ENCODE data around the gene MUC22. TPM values are rescaled to one million over a fixed set of nuclear protein-coding genes. Genes with fewer than 3 reads are reported as not detected.
"Not testable (repeated sequence)": the region's sequence is repeated elsewhere in the genome, so short reads cannot be mapped to it uniquely, and the experiment has no call there.

The MUC22 gene
- total and polyA plus RNA-seq, 2 of the 4 experiments (the other 2 are of a cell fraction): 0.02 TPM; not detected in 1

DNA sequence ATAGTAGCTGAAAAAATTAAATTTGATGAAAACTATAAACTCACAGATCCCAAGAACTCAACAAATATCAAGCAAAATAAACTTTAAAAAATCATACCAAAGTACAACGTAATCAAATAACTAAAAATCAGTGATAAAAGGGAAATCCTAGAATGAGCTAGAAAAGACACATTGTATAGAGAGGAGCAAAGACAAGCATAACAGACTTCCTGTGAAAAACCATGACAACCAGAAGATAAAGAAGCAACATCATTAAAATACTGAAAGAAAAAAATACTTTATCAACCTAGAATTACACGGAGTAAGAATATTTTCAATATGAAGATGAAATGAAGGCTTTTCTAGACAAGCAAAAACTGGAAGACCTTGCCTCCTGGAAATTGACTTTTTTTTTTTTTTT, 9.8 kb downstream of the MUC22 start:
- H3K14ac ChIP-seq (replicated peaks; ENCODE audit: low read depth, low read length): no peak overlapping the region
- no CpG with 5 or more reads among the region's 2 CpGs for WGBS, 2 experiments (ENCODE audit: extremely low coverage in 2 of 2, insufficient read length in 1 of 2)

DNA sequence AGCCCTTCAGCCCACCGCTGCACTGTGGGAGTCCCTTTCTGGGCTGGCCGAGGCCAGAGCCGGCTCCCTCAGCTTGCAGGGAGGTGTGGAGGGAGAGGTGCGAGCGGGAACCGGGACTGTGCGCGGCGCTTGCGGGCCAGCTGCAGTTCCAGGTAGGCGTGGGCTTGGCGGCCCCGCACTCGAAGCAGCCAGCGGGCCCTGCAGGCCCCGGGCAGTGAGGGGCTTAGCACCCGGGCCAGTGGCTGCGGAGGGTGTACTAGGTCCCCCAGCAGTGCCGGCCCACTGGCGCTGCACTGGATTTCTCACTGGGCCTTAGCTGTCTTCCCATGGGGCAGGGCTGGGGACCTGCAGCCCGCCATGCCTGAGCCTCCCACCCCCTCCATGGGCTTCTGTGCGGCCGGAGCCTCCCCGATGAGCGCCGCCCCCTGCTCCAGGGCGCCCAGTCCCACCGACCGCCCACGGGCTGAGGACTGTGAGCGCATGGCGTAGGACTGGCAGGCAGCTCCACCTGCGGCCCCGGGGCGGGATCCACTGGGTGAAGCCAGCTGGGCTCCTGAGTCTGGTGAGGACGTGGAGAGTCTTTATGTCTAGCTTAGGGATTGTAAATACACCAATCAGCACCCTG, 10.5 kb downstream of the MUC22 start:
- H3K36me3 ChIP-seq (ENCODE audit: control insufficient read depth, insufficient read depth, low read length); H4K20me1 ChIP-seq (ENCODE audit: insufficient read depth, low read length); H3K9me1 ChIP-seq (ENCODE audit: insufficient read depth, low read length); ATAC-seq (ENCODE audit: low read depth); H2BK120ac ChIP-seq (ENCODE audit: low read depth, low read length); BruUV-seq (replicated peaks); intact Hi-C loops (cut with micrococcal nuclease); H3K4me3 ChIP-seq (ENCODE audit: insufficient read depth, low read depth, low read length); dilution Hi-C loops (cut with HindIII; ENCODE audit: low sequenced_read_pairs, unreplicated experiment); H2BK20ac ChIP-seq (ENCODE audit: low read depth, low read length); H3K4ac ChIP-seq (ENCODE audit: low read depth, low read length); H4K5ac ChIP-seq (ENCODE audit: low read depth, low read length); CTCF ChIA-PET; H3K27ac ChIP-seq (ENCODE audit: insufficient read depth, low read length); H3K4me1 ChIP-seq (ENCODE audit: control insufficient read depth, insufficient read depth, low read length); in situ Hi-C loops (cut with MboI; ENCODE audit: low sequenced_read_pairs); H2BK5ac ChIP-seq (ENCODE audit: low read depth, low read length, poor library complexity, severe bottlenecking); H4K91ac ChIP-seq (ENCODE audit: insufficient read depth, low read depth, low read length); H3K4me2 ChIP-seq (ENCODE audit: low read depth, low read length); H3K14ac ChIP-seq (replicated peaks; ENCODE audit: low read depth, low read length); H2AFZ ChIP-seq (replicated peaks; ENCODE audit: low read length, poor library complexity); H3K9me3 ChIP-seq (ENCODE audit: control insufficient read depth, insufficient read depth, low read length); H2AK9ac ChIP-seq (replicated peaks; ENCODE audit: low read depth, low read length, poor library complexity); H3K79me1 ChIP-seq (ENCODE audit: low read depth in 1 of 2, low read length in 2 of 2); H3K23ac ChIP-seq (ENCODE audit: low read depth, low read length); H2AK5ac ChIP-seq (ENCODE audit: low read depth, low read length); H2BK15ac ChIP-seq (ENCODE audit: low read depth, low read length); H3K18ac ChIP-seq (ENCODE audit: low read depth, low read length); DNase-seq; POLR2A ChIA-PET (ENCODE audit: unreplicated experiment); H3K56ac ChIP-seq (ENCODE audit: extremely low read depth, insufficient read depth, low read length); H3K9ac ChIP-seq (ENCODE audit: low read depth, low read length); H4K8ac ChIP-seq (ENCODE audit: low read depth in 2 of 2, low read length in 2 of 2): not testable (repeated sequence)
- peaks cover 12% of the 10 kb centered on the region for H3K27me3 ChIP-seq (ENCODE audit: control insufficient read depth, insufficient read depth, low read length)
- WGBS, 2 experiments (ENCODE audit: extremely low coverage in 2 of 2, insufficient read length in 1 of 2): 80% methylated on average over 3 of the region's 36 CpGs; no CpG with 5 or more reads in 1 of the 2 experiments

More for the DNA sequence above, 9.8 kb downstream of the MUC22 start:
- Histone ChIP-seq H2BK5ac (ENCODE audit: low read depth, low read length, poor library complexity, severe bottlenecking) (no peak overlapping the region), H4K20me1 (ENCODE audit: insufficient read depth, low read length) (no peaks in the 10 kb centered on the region), H2AFZ (replicated peaks; ENCODE audit: low read length, poor library complexity) (no peak overlapping the region), H3K4me1 (ENCODE audit: control insufficient read depth, insufficient read depth, low read length) (no peaks in the 10 kb centered on the region), H3K4ac (ENCODE audit: low read depth, low read length) (no peak overlapping the region), H3K23ac (ENCODE audit: low read depth, low read length) (no peak overlapping the region), H4K91ac (ENCODE audit: insufficient read depth, low read depth, low read length) (no peak overlapping the region), H3K9me3 (ENCODE audit: control insufficient read depth, insufficient read depth, low read length) (no peaks in the 10 kb centered on the region), H3K79me1 (ENCODE audit: low read depth in 1 of 2, low read length in 2 of 2) (no peaks in the 10 kb centered on the region), H3K9me1 (ENCODE audit: insufficient read depth, low read length) (no peaks in the 10 kb centered on the region), H3K36me3 (ENCODE audit: control insufficient read depth, insufficient read depth, low read length) (no peaks in the 10 kb centered on the region), H3K4me2 (ENCODE audit: low read depth, low read length) (no peak overlapping the region), H3K9ac (ENCODE audit: low read depth, low read length) (no peak overlapping the region), H3K18ac (ENCODE audit: low read depth, low read length) (no peak overlapping the region), H3K56ac (ENCODE audit: extremely low read depth, insufficient read depth, low read length) (no peak overlapping the region), H4K8ac (ENCODE audit: low read depth in 2 of 2, low read length in 2 of 2) (no peak overlapping the region), H3K27ac (ENCODE audit: insufficient read depth, low read length) (no peak overlapping the region), H2BK120ac (ENCODE audit: low read depth, low read length) (no peak overlapping the region), H3K27me3 (ENCODE audit: control insufficient read depth, insufficient read depth, low read length) (peaks cover 11% of the 10 kb centered on the region), H2AK5ac (ENCODE audit: low read depth, low read length) (no peak overlapping the region), H3K4me3 (ENCODE audit: insufficient read depth, low read depth, low read length) (no peak overlapping the region), H2BK20ac (ENCODE audit: low read depth, low read length) (no peak overlapping the region), H2AK9ac (replicated peaks; ENCODE audit: low read depth, low read length, poor library complexity) (no peak overlapping the region), H2BK15ac (ENCODE audit: low read depth, low read length) (no peak overlapping the region), H4K5ac (ENCODE audit: low read depth, low read length) (no peak overlapping the region)
- no peak for ATAC-seq (ENCODE audit: low read depth)
- in situ Hi-C loops (cut with MboI; ENCODE audit: low sequenced_read_pairs): no loop called here
- no TSS peak for BruUV-seq (replicated peaks)
- dilution Hi-C loops (cut with HindIII; ENCODE audit: low sequenced_read_pairs, unreplicated experiment): no loop called here
- CTCF ChIA-PET: no interaction called here
- intact Hi-C loops (cut with micrococcal nuclease): no loop called here
- POLR2A ChIA-PET (ENCODE audit: unreplicated experiment): no interaction called here
- no peak for DNase-seq
- TF ChIP-seq MXI1 (IDR thresholded peaks at IDR 0.05; ENCODE audit: borderline replicate concordance, low read depth, low read length) (no peak), RFX5 (IDR thresholded peaks at IDR 0.05; ENCODE audit: low read depth, low read length) (no peak), CEBPB (IDR thresholded peaks at IDR 0.05; ENCODE audit: low read depth, low read length) (no peak), NFE2L2 (IDR thresholded peaks at IDR 0.05; ENCODE audit: low read depth, low read length) (no peak), SMC3 (IDR thresholded peaks at IDR 0.05; ENCODE audit: low read depth, low read length) (no peak), RCOR1 (IDR thresholded peaks at IDR 0.05; ENCODE audit: insufficient replicate concordance, low read length) (no peak), BHLHE40 (IDR thresholded peaks at IDR 0.05; ENCODE audit: low read depth, low read length) (no peak)
- TF ChIP-seq, protein P1, sequence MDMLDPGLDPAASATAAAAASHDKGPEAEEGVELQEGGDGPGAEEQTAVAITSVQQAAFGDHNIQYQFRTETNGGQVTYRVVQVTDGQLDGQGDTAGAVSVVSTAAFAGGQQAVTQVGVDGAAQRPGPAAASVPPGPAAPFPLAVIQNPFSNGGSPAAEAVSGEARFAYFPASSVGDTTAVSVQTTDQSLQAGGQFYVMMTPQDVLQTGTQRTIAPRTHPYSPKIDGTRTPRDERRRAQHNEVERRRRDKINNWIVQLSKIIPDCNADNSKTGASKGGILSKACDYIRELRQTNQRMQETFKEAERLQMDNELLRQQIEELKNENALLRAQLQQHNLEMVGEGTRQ (IDR thresholded peaks at IDR 0.05; ENCODE audit: low read depth, low read length): no peak

All from IMR-90 (cell line).